HPDE6-E6E7 (cell line): ENCODE results near the gene TBX10.
"Not testable (repeated sequence)": the region's sequence is repeated elsewhere in the genome, so short reads cannot be mapped to it uniquely, and the experiment has no call there.

Experiments used
- DNase-seq: peaks from one replicate; pipeline ENCODE4 v3.0.0; 2011; ENCODE audit warnings: missing footprints; ENCODE audit errors: extremely low spot score

Gene TBX10

GRCh38 chr11:67599149-67599548 is 40.4 kb downstream of the TBX10 start:
- DNase-seq, result no peak

DNA sequence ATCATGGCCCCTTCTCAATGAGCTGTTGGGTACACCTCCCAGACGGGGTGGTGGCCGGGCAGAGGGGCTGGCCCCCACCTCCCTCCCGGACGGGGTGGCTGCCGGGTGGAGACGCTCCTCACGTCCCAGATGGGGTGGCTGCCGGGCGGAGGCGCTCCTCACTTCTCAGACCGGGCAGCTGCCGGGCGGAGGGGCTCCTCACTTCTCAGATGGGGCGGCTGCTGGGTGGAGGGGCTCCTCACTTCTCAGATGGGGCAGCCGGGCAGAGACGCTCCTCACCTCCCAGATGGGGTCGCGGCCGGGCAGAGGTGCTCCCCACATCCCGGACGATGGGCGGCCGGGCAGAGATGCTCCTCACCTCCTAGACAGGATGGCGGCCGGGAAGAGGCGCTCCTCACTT is 41.6 kb downstream of the TBX10 start:
- not testable (repeated sequence) for DNase-seq

GRCh38 chr11:67597458-67597857 is 42.1 kb downstream of the TBX10 start:
- not testable (repeated sequence) for DNase-seq

- DNase-seq, result no peak
Measured at GRCh38 chr11:67596753-67597300, 42.7 kb downstream of the TBX10 start.

DNA sequence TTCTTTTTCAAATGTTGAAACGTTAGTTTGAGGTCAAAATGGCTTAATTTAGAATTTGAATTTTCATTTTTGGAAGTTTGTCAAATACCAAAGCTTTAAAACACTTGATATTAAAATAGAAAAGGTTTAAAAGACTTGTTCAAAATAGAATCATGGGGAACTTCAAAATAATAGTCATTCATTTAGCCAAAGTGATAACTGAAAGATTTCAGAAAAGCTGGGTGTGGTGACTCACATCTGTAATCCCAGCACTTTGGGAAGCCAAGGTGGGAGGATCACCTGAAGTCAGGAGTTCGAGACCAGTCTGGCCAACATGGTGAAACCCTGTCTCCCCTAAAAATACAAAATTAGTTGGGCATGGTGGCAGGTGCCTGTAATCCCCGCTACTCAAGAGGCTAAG is 45.1 kb downstream of the TBX10 start:
- DNase-seq, result no peak

DNA sequence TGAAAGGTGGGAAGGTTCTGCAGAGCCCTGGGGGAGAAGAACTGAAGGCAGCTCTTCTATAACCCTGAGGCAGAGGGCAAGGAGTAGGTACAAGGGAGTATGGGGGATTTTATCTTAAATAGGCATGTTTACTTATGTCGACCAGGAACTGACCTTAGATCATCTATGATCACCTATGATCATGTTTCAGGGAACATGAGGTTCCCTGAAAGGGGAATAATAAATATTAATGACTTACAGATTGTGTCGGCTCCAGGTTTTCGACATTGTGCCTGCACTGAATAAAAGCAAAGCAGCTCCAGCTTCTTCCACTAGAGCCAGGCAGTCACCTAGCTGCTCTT is 46.0 kb downstream of the TBX10 start:
- DNase-seq, result no peak

GRCh38 chr11:67592880-67593564 is 46.5 kb downstream of the TBX10 start:
- no peak for DNase-seq

GRCh38 chr11:67588899-67589415 is 50.6 kb downstream of the TBX10 start:
- not testable (repeated sequence) for DNase-seq

DNA sequence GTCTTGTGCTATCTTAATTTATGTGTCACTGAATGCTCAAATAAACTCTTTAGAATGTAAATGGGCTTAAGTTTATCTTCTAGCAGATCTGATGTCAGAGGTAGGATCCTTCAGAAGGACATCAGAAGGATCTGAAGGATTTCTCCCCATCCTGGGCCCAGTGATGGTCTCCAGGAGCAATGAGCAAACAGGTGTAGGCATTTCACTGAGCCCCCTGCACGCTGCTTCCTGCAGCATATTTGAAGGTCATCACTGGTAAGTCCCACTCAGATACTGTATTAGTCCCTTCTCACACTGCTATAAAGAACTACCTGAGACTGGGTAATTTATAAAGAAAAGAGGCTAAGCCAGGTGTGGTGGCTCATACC is 51.4 kb downstream of the TBX10 start:
- no peak for DNase-seq

DNA sequence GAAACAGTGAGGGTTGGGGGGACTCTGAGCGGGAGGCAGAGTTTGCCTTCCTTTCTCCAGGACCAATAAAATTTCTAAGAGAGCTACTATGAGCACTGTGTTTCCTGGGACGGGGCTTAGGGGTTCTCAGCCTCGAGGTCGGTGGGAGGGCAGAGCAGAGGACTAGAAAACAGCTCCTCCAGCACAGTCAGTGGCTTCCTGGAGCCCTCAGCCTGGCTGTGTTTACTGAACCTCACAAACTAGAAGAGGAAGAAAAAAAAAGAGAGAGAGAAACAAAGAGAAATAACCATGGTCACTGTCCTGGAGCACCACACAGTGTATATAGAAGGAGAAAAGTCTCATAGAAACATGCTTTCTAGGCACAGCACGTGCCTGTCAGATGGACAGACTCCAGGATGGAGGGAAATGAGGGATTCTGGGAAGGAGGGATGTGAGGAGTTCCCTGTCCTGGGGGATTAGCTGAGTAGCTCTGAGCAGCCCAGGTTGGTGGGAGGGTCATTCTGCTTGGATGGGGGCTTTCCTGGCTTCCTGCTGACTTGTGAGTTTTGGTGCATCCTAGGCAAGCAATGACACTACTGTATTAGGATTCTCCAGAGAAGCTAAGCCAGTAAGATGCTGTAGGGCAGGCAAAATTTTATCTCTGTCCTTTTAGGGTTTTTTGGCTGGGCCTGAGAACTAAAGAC is 52.9 kb downstream of the TBX10 start:
- DNase-seq, result no peak

DNA sequence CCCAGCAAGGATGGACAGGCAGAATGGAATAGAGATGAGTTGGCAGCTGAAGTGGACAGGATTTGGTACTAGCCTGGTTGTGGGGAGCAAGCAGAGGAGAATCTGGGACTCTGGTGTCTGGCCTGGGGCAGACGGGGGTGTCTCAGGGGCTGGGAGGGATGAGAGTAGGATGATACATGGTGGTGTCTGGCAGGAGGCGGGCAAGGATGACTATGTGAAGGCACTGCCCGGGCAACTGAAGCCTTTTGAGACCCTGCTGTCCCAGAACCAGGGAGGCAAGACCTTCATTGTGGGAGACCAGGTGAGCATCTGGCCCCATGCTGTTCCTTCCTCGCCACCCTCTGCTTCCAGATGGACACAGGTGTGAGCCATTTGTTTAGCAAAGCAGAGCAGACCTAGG is 53.7 kb downstream of the TBX10 start:
- no peak for DNase-seq

DNA sequence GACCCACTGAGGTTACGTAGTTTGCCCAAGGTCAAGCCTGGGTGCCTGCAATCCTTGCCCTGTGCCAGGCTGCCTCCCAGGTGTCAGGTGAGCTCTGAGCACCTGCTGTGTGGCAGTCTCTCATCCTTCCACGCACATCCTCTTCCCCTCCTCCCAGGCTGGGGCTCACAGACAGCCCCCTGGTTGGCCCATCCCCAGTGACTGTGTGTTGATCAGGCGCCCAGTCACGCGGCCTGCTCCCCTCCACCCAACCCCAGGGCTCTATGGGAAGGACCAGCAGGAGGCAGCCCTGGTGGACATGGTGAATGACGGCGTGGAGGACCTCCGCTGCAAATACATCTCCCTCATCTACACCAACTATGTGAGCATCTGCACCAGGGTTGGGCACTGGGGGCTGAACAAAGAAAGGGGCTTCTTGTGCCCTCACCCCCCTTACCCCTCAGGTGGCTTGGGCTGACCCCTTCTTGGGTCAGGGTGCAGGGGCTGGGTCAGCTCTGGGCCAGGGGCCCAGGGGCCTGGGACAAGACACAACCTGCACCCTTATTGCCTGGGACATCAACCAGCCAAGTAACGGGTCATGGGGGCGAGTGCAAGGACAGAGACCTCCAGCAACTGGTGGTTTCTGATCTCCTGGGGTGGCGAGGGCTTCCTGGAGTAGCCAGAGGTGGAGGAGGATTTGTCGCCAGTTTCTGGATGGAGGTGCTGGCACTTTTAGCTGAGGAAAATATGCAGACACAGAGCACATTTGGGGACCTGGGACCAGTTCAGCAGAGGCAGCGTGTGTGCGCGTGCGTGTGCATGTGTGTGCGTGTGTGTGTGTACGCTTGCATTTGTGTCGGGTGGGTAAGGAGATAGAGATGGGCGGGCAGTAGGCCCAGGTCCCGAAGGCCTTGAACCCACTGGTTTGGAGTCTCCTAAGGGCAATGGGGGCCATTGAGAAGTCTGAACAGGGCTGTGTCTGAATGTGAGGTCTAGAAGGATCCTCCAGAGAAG is 54.4 kb downstream of the TBX10 start:
- no peak for DNase-seq

GRCh38 chr11:67584205-67584880 is 55.2 kb downstream of the TBX10 start:
- DNase-seq, result peak; percentile 60

- peak; percentile 67 for DNase-seq
Measured at GRCh38 chr11:67583247-67584204, 56.0 kb downstream of the TBX10 start, which contains the start of gene GSTP1. TSS of gene GSTP1 (plus strand) at chr11:67583812. CDS start at chr11:67583844, 32 bp downstream.

DNA sequence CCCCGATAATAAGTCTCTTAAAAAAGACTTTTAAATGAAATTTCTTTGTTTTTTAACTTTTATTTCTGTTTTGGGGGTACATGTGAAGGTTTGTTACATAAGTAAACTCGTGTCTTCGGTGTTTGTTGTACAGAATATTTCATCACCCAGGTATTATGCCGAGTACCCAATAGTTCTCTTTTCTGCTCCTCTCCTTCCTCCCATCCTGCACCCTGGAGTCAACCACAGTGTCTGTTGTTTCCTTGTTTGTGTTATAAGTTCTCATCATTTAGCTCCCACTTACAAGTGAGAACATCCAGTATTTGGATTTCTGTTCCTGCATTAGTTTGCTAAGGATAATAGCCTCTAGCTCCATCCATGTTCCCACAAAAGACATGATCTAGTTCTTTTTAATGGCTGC is 57.6 kb downstream of the TBX10 start:
- no peak for DNase-seq

DNA sequence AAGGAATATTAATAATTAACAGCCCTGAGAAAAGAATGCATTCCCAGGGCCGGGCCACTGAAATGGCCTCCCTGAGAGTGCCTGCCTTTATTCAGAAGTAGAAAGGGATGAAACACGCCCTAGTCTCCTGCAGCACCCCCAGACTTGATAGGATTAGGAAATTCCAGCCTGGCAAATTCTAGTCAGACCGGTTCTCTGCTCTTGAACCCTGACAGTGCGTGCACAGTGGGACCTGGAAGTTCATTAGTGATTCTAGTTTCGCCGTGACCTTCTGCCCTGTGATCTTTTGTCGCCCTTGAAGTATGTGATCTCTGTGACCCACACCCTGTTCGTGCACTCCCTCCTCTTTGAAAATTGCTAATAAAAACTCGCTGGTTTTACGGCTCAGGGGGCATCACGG is 58.1 kb downstream of the TBX10 start:
- DNase-seq, result no peak
